NCI-H187 (cell line): Measurements from ENCODE around the gene DGCR6L.
"Not testable (repeated sequence)": the region's sequence is repeated elsewhere in the genome, so short reads cannot be mapped to it uniquely, and the experiment has no call there.

Experiments
- DNase-seq, 2 experiments: peaks; one replicate each; lab custom pipeline; 2025; lab: John Stamatoyannopoulos, UW

DGCR6L gene

GRCh38 chr22:20319745-20320658 lies at the start of gene DGCR6L:
TSS of gene DGCR6L (minus strand) at chr22:20320060. CDS start at chr22:20319988, 72 bp downstream.
- DNase-seq, result peak; percentile 55 to 78

- DNase-seq, result not testable (repeated sequence)
Observed at GRCh38 chr22:20368875-20369274, 49.0 kb upstream of the DGCR6L start.

GRCh38 chr22:20366841-20367240 lies 47.0 kb upstream of the DGCR6L start:
- not testable (repeated sequence) for DNase-seq

- not testable (repeated sequence) for DNase-seq
Observed at GRCh38 chr22:20364335-20365260, 44.7 kb upstream of the DGCR6L start.

GRCh38 chr22:20362403-20362802 lies 42.5 kb upstream of the DGCR6L start:
- DNase-seq, result not testable (repeated sequence)

GRCh38 chr22:20361752-20362229 lies 41.9 kb upstream of the DGCR6L start:
- DNase-seq, result not testable (repeated sequence)

- DNase-seq, result not testable (repeated sequence)
Observed at GRCh38 chr22:20360866-20361751, 41.2 kb upstream of the DGCR6L start.

- not testable (repeated sequence) for DNase-seq
Observed at GRCh38 chr22:20360261-20360660, 40.4 kb upstream of the DGCR6L start.

- not testable (repeated sequence) for DNase-seq
Observed at GRCh38 chr22:20358503-20359239, 38.8 kb upstream of the DGCR6L start.

GRCh38 chr22:20357967-20358366 lies 38.1 kb upstream of the DGCR6L start:
- DNase-seq, result not testable (repeated sequence)

- DNase-seq, result not testable (repeated sequence)
Observed at GRCh38 chr22:20356906-20357305, 37.0 kb upstream of the DGCR6L start.

GRCh38 chr22:20355939-20356636 lies 36.2 kb upstream of the DGCR6L start:
- not testable (repeated sequence) for DNase-seq

- DNase-seq, result no peak
Observed at GRCh38 chr22:20354238-20354975, 34.5 kb upstream of the DGCR6L start.

GRCh38 chr22:20352536-20352935 lies 32.7 kb upstream of the DGCR6L start:
- not testable (repeated sequence) for DNase-seq

GRCh38 chr22:20346553-20346952 lies 26.7 kb upstream of the DGCR6L start:
- not testable (repeated sequence) for DNase-seq

GRCh38 chr22:20338291-20338690 lies 18.4 kb upstream of the DGCR6L start:
- not testable (repeated sequence) for DNase-seq

- not testable (repeated sequence) for DNase-seq
Observed at GRCh38 chr22:20337807-20338206, 17.9 kb upstream of the DGCR6L start.

- DNase-seq, result not testable (repeated sequence)
Observed at GRCh38 chr22:20336561-20336960, 16.7 kb upstream of the DGCR6L start.

GRCh38 chr22:20328569-20328930 lies 8.7 kb upstream of the DGCR6L start:
- not testable (repeated sequence) for DNase-seq
